Osteocyte (in vitro differentiated cells): ENCODE data around the gene ITFG2. TPM values are rescaled to one million over a fixed set of nuclear protein-coding genes. Genes with fewer than 3 reads are reported as not detected.

ENCODE experiments used
- DNase-seq: peaks from one replicate; pipeline ENCODE4 v3.0.0; 2021; ENCODE audit warnings: mixed read lengths; ENCODE audit not compliant: unreplicated experiment; ENCODE audit errors: extremely low spot score
- H3K27ac Mint-ChIP-seq: one replicate; pipeline ENCODE4 v1.8.0; 2021; ENCODE audit warnings: mild to moderate bottlenecking, mixed read lengths; ENCODE audit not compliant: unreplicated experiment
- H3K27me3 Mint-ChIP-seq: one replicate; pipeline ENCODE4 v1.8.0; 2021; ENCODE audit warnings: mixed read lengths; ENCODE audit not compliant: unreplicated experiment
- H3K36me3 Mint-ChIP-seq: one replicate; pipeline ENCODE4 v1.8.0; 2021; ENCODE audit warnings: mixed read lengths; ENCODE audit not compliant: unreplicated experiment
- H3K4me1 Mint-ChIP-seq: one replicate; pipeline ENCODE4 v1.8.0; 2021; ENCODE audit warnings: mixed read lengths; ENCODE audit not compliant: unreplicated experiment
- H3K4me3 Mint-ChIP-seq: one replicate; pipeline ENCODE4 v1.8.0; 2021; ENCODE audit warnings: mild to moderate bottlenecking, moderate library complexity, mixed read lengths; ENCODE audit not compliant: unreplicated experiment
- H3K9me3 Mint-ChIP-seq: one replicate; pipeline ENCODE4 v1.8.0; 2021; ENCODE audit warnings: mixed read lengths; ENCODE audit not compliant: unreplicated experiment
- long read RNA-seq: library from polyadenylated mRNA; unstranded; transcript quantifications from one replicate; pipeline ENCODE4 v2.0.0, GENCODE V29; 2021
- total RNA-seq: library from RNA; stranded (reverse); gene quantifications from 2 replicates; pipeline ENCODE4 v1.2.1, GENCODE V29; 2021
- TF ChIP-seq, protein P1 (sequence below): fragments of 200-600 bp; sonication (generic); IDR thresholded peaks from 2 replicates; pipeline ENCODE4 v1.5.0; 2021; ENCODE audit warnings: antibody characterized with exemption, mild to moderate bottlenecking, moderate library complexity

ITFG2 gene
- 24.7 and 35.4 TPM in 2 replicates for total RNA-seq
- long read RNA-seq, transcript ITFG2-201 (12 exons, 2,361 nt): major isoform, 24 of 56 reads
- long read RNA-seq, partial matches to known transcripts: 6 of 56 reads
- long read RNA-seq, other reads (novel, unspliced or antisense): 21 of 56 reads

- TF ChIP-seq, protein P1, sequence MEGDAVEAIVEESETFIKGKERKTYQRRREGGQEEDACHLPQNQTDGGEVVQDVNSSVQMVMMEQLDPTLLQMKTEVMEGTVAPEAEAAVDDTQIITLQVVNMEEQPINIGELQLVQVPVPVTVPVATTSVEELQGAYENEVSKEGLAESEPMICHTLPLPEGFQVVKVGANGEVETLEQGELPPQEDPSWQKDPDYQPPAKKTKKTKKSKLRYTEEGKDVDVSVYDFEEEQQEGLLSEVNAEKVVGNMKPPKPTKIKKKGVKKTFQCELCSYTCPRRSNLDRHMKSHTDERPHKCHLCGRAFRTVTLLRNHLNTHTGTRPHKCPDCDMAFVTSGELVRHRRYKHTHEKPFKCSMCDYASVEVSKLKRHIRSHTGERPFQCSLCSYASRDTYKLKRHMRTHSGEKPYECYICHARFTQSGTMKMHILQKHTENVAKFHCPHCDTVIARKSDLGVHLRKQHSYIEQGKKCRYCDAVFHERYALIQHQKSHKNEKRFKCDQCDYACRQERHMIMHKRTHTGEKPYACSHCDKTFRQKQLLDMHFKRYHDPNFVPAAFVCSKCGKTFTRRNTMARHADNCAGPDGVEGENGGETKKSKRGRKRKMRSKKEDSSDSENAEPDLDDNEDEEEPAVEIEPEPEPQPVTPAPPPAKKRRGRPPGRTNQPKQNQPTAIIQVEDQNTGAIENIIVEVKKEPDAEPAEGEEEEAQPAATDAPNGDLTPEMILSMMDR: no peak
- Mint-ChIP-seq H3K4me3 (peak within 1 kb of the TSS; percentile 100), H3K27ac (peak within 1 kb of the TSS; percentile 100), H3K9me3 (no peaks in the 10 kb centered on the region), H3K36me3 (no peaks in the 10 kb centered on the region), H3K4me1 (peaks cover 18% of the 10 kb centered on the region), H3K27me3 (no peaks in the 10 kb centered on the region)
- DNase-seq: peak; percentile 97
Measured at GRCh38 chr12:2812290-2813213, at the start of gene ITFG2. TSS of gene ITFG2 (plus strand) at chr12:2812668. CDS start at chr12:2812761, 93 bp downstream.

- no peak for DNase-seq
- Mint-ChIP-seq H3K9me3 (no peaks in the 10 kb centered on the region), H3K27me3 (peaks cover 43% of the 10 kb centered on the region), H3K4me1 (no peaks in the 10 kb centered on the region), H3K36me3 (no peaks in the 10 kb centered on the region), H3K27ac (no peak overlapping the region), H3K4me3 (no peak overlapping the region)
- TF ChIP-seq, protein P1: no peak
Measured at GRCh38 chr12:2764398-2764797, 48.1 kb upstream of the ITFG2 start.

DNA sequence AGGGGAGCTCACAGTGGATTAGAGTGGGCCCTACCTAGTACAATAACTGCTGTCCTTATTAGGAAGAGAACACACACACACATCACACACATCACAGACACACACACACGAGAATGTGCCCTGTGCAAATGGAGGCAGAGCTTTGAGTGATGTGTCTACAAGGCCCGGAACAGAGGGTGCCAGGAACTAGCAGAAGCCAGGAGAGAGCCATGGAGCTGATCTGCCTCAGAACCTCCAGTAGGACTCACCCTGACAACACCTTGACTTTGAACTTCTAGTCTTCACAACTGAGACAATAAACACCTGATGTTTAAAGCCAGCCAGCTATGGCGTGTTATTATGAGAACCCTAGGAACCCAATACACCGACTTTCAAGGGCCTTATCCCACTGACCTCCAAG, 47.4 kb upstream of the ITFG2 start:
- peaks cover 43% of the 10 kb centered on the region for H3K27me3 Mint-ChIP-seq
- no peaks in the 10 kb centered on the region for H3K9me3 Mint-ChIP-seq
- no peak overlapping the region for H3K4me3 Mint-ChIP-seq
- no peaks in the 10 kb centered on the region for H3K36me3 Mint-ChIP-seq
- DNase-seq: no peak
- H3K27ac Mint-ChIP-seq: no peak overlapping the region
- TF ChIP-seq, protein P1: no peak
- no peaks in the 10 kb centered on the region for H3K4me1 Mint-ChIP-seq

DNA sequence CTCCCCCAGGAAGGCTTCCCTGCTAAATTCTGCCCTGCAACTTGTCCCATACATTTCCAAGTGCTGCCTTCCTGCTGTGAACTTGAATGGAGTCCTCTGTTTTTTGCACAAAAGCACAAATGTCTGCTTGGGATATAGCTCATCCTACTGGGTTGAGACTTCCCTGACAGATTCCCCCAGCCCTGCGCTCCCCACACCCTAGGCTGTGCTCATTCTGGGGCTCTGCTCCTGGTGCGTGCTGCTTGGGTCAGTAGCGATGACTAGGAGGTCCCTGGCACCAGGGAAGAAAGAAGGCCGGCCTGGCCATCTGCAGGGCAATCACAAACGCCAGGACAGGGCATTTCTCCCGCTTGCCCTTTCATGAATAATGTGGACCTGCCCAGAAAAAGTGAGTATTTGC, 46.9 kb upstream of the ITFG2 start:
- H3K4me1 Mint-ChIP-seq: no peaks in the 10 kb centered on the region
- peaks cover 43% of the 10 kb centered on the region for H3K27me3 Mint-ChIP-seq
- no peak overlapping the region for H3K4me3 Mint-ChIP-seq
- no peaks in the 10 kb centered on the region for H3K36me3 Mint-ChIP-seq
- no peaks in the 10 kb centered on the region for H3K9me3 Mint-ChIP-seq
- TF ChIP-seq, protein P1: no peak
- DNase-seq: peak; percentile 72
- H3K27ac Mint-ChIP-seq: no peak overlapping the region

- TF ChIP-seq, protein P1: no peak
- Mint-ChIP-seq H3K27ac (peak overlapping the region; percentile 32), H3K4me3 (no peak overlapping the region), H3K36me3 (no peaks in the 10 kb centered on the region), H3K4me1 (no peaks in the 10 kb centered on the region), H3K9me3 (no peaks in the 10 kb centered on the region), H3K27me3 (peaks cover 33% of the 10 kb centered on the region)
- DNase-seq: peak; percentile 72
Measured at GRCh38 chr12:2768224-2768961, 44.1 kb upstream of the ITFG2 start.
